Cardiac fibroblast (primary cell): ENCODE results near the gene DROSHA.

ENCODE experiments used
- DNase-seq, 2 donors: peaks; one replicate each; pipeline versions ENCODE4 v3.0.0 to v3.0.0-alpha.2; 2010; ENCODE audit warnings: low read depth in 2 of 2
- H3K4me3 ChIP-seq, 2 donors: replicated peaks in 1 of 2; 1 replicate in 1 of 2; 2 replicates in 1 of 2; pipeline ENCODE4 v1.5.1; 2011; ENCODE audit warnings: low read depth in 2 of 2, low read length in 2 of 2, mild to moderate bottlenecking in 2 of 2, moderate library complexity in 1 of 2
- TF ChIP-seq, protein P1 (sequence below): IDR thresholded peaks from one replicate; pipeline ENCODE4 v1.5.1; 2011; ENCODE audit warnings: low read depth, mild to moderate bottlenecking, low read length, inconsistent platforms

DROSHA gene

DNA sequence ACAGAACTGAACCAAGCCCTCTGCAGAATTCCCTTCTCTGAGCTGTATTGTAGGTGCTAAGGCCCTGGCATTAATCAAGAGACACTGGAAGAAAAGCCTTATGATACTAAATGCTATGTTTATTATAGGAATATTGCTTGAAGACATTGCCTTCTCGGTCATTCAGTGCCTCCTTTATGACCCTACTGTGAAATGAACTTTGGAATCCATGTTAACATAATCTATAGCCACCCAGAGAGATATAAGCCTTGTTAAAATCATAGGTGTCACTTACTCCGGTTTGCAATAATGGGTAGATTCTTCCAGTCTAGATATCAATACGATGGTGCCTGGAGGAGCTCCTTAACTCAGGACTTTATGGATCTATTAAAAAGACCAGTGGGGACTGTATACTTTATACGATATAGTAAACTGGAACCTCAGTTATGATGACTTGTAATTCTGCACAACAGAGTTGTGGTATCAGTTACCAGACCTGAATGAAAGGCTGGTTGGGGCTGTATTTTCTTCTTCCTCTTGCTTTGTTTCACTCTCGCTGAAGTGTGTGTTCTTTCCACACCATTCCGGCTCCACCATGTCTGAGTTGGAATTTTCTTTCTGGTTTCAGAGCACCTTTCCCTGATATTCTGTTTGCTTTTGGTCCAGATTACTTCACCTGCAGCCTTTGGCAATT, 154.5 kb downstream of the DROSHA start:
- H3K4me3 ChIP-seq: no peak overlapping the region
- TF ChIP-seq, protein P1, sequence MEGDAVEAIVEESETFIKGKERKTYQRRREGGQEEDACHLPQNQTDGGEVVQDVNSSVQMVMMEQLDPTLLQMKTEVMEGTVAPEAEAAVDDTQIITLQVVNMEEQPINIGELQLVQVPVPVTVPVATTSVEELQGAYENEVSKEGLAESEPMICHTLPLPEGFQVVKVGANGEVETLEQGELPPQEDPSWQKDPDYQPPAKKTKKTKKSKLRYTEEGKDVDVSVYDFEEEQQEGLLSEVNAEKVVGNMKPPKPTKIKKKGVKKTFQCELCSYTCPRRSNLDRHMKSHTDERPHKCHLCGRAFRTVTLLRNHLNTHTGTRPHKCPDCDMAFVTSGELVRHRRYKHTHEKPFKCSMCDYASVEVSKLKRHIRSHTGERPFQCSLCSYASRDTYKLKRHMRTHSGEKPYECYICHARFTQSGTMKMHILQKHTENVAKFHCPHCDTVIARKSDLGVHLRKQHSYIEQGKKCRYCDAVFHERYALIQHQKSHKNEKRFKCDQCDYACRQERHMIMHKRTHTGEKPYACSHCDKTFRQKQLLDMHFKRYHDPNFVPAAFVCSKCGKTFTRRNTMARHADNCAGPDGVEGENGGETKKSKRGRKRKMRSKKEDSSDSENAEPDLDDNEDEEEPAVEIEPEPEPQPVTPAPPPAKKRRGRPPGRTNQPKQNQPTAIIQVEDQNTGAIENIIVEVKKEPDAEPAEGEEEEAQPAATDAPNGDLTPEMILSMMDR: no peak
- no peak for DNase-seq

DNA sequence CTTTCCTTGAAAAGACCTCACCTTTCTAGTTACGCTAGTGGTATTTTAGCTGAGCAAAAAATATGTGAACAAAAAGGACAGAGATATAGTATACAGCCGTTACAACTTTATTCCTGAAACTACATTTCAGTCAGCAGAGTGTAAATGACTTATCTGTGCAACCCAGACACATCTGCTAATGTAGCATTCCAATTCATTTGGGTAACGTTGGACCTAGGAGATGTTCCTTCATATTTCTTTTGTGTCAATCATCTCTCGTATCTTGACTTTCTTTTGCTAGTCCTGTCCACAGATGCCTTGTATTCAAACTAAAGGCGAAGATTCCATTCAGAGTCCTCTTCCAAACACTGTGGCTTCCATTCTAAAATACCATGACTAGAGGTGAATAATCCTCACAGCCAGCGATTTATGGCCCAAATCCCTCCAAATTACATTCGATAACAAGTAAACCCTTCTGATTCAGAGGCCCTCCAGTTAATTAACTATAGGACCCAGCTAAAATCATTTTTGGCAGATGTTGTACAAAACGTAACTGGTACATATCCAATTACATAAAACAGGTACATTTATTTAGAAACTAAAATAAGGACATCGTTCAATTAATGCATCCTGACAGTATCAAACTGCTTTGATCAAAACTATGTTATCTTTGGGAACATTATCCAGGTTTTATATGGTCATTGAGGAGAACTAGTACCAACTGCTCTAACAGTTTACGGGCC, 155.7 kb downstream of the DROSHA start:
- TF ChIP-seq, protein P1: no peak
- DNase-seq: no peak
- no peak overlapping the region for H3K4me3 ChIP-seq

DNA sequence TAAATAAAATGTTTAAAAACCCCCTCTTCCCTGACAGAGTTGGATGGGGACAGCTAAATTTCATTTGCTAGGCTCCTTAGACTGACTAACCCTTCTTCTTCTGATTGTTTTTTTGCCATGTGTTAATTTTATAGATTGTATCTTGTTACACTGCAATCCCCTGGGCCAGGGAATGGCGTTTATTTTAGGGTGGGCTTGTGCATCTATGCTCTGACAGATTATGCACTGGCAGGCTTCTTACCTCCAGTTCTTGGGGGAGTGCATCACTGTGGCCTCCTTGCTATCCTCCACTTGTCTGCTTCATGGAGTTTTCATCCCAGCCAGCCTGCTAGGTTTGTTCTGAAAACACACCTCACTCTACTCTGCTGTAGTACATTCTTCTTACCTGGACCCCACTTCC, 159.8 kb downstream of the DROSHA start:
- no peak for DNase-seq
- TF ChIP-seq, protein P1: no peak
- H3K4me3 ChIP-seq: no peak overlapping the region

DNA sequence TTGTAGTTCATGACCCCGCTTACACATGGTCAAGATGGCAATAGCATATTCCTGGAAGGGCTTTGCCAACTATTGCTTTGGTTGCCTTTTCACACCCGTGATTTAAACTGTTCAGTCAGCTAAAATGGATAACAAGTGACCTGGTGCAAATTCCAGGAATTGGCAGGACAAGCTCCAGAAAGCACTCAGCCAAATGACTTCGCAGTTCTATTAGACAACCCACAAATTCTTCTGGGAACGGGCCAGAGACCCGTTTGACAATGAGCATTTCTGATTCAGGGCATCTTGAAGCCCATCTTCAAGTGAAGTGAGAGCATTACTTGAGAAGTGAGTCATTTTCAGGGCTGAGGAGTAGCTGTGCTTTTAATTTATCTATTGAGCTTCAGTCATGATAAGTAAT, 165.0 kb downstream of the DROSHA start:
- DNase-seq: peak; percentile 15 to 67
- no peak overlapping the region for H3K4me3 ChIP-seq
- TF ChIP-seq, protein P1: no peak

DNA sequence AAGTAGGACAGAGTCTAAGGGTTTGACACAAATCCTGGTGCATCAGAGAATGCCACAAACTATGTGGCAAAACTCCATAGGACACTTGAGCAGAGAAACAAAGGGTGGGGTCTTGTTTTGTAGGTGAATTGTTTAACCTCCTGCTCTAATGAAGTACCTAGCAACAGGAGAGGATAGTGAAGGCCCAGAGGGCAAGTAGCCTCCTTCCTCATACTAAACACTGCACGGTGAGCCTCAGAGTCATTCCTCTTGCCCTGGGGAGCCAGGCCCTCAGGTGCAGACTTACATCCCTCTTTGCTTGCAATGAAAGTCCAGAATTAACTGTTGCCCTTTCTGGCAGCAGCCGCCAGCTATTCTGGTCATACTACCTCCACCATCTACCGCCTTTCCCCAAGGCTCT, 166.1 kb downstream of the DROSHA start:
- TF ChIP-seq, protein P1: no peak
- no peak for DNase-seq
- H3K4me3 ChIP-seq: no peak overlapping the region

GRCh38 chr5:31364881-31365636, 166.8 kb downstream of the DROSHA start:
- TF ChIP-seq, protein P1: no peak
- H3K4me3 ChIP-seq: no peak overlapping the region
- DNase-seq: peak; percentile 31 to 80
